Measurements from ENCODE around the gene INTS1.

The INTS1 gene

DNA sequence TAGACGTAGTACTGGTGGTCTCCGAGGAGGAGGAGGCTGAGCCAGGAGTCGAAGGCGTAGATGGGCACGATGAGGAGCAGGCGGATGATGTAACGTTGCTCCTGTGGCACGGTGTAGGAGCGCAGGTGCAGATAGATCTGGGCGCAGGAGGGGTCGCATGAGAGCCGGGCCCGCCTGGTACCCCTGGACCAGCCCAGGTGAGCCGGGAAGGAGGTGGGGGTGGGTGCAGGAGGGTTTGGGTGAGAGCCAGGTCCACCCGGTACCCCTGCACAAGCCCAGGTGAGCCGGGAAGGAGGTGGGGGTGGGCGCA lies 46.6 kb upstream of the INTS1 start:
- H4K20me1 ChIP-seq (ENCODE audit: insufficient read depth, low read length) = no peaks in the 10 kb centered on the region
- no peak overlapping the region for H3K9ac ChIP-seq (ENCODE audit: low read length)
- no peaks in the 10 kb centered on the region for H3K9me3 ChIP-seq (ENCODE audit: low read length)
- no peak overlapping the region for H3K27ac ChIP-seq (ENCODE audit: low read depth, low read length, poor library complexity, severe bottlenecking)
- H3K27me3 ChIP-seq (ENCODE audit: insufficient read depth, low read length) = peaks cover 8% of the 10 kb centered on the region; the same call in 1 of the 2 replicates
- TF ChIP-seq EZH2 (IDR thresholded peaks at IDR 0.05; ENCODE audit: borderline replicate concordance, low read length) = no peak
- TF ChIP-seq, protein P1, sequence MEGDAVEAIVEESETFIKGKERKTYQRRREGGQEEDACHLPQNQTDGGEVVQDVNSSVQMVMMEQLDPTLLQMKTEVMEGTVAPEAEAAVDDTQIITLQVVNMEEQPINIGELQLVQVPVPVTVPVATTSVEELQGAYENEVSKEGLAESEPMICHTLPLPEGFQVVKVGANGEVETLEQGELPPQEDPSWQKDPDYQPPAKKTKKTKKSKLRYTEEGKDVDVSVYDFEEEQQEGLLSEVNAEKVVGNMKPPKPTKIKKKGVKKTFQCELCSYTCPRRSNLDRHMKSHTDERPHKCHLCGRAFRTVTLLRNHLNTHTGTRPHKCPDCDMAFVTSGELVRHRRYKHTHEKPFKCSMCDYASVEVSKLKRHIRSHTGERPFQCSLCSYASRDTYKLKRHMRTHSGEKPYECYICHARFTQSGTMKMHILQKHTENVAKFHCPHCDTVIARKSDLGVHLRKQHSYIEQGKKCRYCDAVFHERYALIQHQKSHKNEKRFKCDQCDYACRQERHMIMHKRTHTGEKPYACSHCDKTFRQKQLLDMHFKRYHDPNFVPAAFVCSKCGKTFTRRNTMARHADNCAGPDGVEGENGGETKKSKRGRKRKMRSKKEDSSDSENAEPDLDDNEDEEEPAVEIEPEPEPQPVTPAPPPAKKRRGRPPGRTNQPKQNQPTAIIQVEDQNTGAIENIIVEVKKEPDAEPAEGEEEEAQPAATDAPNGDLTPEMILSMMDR (IDR thresholded peaks at IDR 0.05; ENCODE audit: low read length) = no peak
- H3K79me2 ChIP-seq (ENCODE audit: insufficient read depth, low read length) = no peaks in the 10 kb centered on the region
- no peak overlapping the region for H2AFZ ChIP-seq (ENCODE audit: low read length)
- H3K4me1 ChIP-seq (ENCODE audit: insufficient read depth, low read length, severe bottlenecking) = no peaks in the 10 kb centered on the region
- H3K4me2 ChIP-seq (ENCODE audit: low read length) = no peak overlapping the region
- H3K4me3 ChIP-seq (ENCODE audit: low read depth, low read length, poor library complexity, severe bottlenecking) = no peak overlapping the region
- H3K36me3 ChIP-seq (ENCODE audit: insufficient read depth, low read length) = no peaks in the 10 kb centered on the region
- H3K9me2 ChIP-seq (ENCODE audit: low read depth, low read length) = no peaks in the 10 kb centered on the region
- H3F3A ChIP-seq (ENCODE audit: insufficient read depth, low read length) = no peaks in the 10 kb centered on the region

DNA sequence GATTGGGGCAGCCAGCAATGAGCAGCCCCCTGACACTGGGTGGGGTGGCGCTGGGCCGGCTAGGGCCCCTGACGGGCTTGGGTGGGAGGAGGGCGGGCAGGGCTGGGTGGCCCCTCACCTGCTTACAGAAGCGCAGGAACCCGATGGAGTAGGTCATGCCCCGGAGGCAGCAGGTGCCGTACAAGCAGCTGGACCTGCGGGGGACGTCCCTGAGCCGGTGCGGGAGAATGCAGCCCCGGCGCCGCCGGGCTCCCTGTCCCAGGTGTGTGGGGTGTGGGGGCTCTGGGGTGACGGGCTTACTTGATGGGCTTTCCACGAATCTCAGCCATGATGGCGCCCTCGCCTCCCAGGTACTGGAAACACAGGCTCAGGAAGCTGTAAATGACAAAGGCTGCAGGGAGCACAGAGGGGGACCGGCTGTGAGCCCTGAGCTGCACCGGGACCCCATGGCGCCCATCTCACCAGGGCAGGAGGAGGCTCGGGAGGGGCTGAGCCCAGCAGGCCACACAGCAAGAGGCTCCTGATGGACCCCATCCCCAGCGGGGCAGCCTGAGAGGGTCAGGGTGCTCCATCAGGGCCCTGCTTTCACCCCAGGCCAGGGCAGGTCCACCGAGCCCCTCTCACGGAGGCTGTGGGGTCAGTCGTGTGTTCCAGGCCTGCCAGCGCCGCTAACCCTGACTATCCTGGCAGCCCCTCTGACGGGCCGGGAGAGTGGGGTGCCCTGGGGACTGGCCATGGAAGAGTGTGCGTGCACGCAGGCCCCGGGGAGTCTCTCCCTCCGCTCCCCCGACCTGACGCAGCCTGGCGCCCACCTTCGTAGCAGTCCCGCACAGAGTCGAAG lies 46.0 kb upstream of the INTS1 start:
- Histone ChIP-seq H3K36me3 (ENCODE audit: insufficient read depth, low read length) (no peaks in the 10 kb centered on the region), H2AFZ (ENCODE audit: low read length) (no peak overlapping the region), H4K20me1 (ENCODE audit: insufficient read depth, low read length) (no peaks in the 10 kb centered on the region), H3K27ac (ENCODE audit: low read depth, low read length, poor library complexity, severe bottlenecking) (no peak overlapping the region), H3K4me3 (ENCODE audit: low read depth, low read length, poor library complexity, severe bottlenecking) (no peak overlapping the region), H3K9me3 (ENCODE audit: low read length) (no peaks in the 10 kb centered on the region), H3K79me2 (ENCODE audit: insufficient read depth, low read length) (no peaks in the 10 kb centered on the region), H3K9me2 (ENCODE audit: low read depth, low read length) (no peaks in the 10 kb centered on the region), H3K4me2 (ENCODE audit: low read length) (no peak overlapping the region), H3F3A (ENCODE audit: insufficient read depth, low read length) (no peaks in the 10 kb centered on the region), H3K9ac (ENCODE audit: low read length) (no peak overlapping the region), H3K27me3 (ENCODE audit: insufficient read depth, low read length) (peaks cover 8% of the 10 kb centered on the region; the same call in 1 of the 2 replicates), H3K4me1 (ENCODE audit: insufficient read depth, low read length, severe bottlenecking) (no peaks in the 10 kb centered on the region)
- TF ChIP-seq, protein P1 (IDR thresholded peaks at IDR 0.05; ENCODE audit: low read length) = no peak
- TF ChIP-seq EZH2 (IDR thresholded peaks at IDR 0.05; ENCODE audit: borderline replicate concordance, low read length) = no peak

DNA sequence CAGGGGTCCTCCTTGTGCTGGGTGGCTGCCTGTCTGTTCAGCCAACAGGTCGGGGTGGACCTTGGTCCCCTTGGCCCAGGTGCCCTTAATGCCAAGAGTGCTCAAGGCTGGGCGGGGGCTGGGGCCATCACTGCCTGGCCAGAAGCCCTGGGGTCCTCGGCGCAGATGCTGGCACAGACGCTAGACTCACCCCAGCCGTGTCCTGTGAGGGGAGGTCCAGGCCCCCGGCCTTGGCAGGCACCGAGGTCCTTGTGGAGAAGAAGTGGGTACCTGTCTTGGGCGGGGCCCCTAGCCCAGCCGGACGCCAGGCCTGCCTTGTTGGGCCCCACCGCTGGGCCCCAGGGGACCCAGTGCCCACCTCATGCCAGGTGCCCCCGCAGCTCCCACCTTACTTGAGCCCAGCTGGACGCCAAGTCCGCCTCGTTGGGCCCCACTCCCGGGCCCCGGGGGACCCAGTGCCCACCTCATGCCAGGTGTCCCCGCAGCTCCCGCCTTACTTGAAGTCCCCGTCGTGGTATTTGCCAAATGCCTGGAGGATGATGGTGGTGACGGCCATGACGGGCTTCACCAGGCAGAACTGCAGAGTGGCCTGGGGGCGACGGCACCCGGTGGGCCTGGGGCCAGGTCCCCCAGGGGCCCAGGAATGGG lies 45.3 kb upstream of the INTS1 start:
- Histone ChIP-seq H3K36me3 (ENCODE audit: insufficient read depth, low read length) (0 out of 2 replicates have a peak, but pooled peaks cover under 1% of the 10 kb centered on the region), H4K20me1 (ENCODE audit: insufficient read depth, low read length) (no peaks in the 10 kb centered on the region), H3K9me2 (ENCODE audit: low read depth, low read length) (no peaks in the 10 kb centered on the region), H2AFZ (ENCODE audit: low read length) (no peak overlapping the region), H3K4me3 (ENCODE audit: low read depth, low read length, poor library complexity, severe bottlenecking) (no peak overlapping the region), H3F3A (ENCODE audit: insufficient read depth, low read length) (no peaks in the 10 kb centered on the region), H3K27ac (ENCODE audit: low read depth, low read length, poor library complexity, severe bottlenecking) (no peak overlapping the region), H3K79me2 (ENCODE audit: insufficient read depth, low read length) (no peaks in the 10 kb centered on the region), H3K9ac (ENCODE audit: low read length) (no peak overlapping the region), H3K4me2 (ENCODE audit: low read length) (no peak overlapping the region), H3K9me3 (ENCODE audit: low read length) (no peaks in the 10 kb centered on the region), H3K27me3 (ENCODE audit: insufficient read depth, low read length) (peaks cover 8% of the 10 kb centered on the region; the same call in 1 of the 2 replicates), H3K4me1 (ENCODE audit: insufficient read depth, low read length, severe bottlenecking) (no peaks in the 10 kb centered on the region)
- TF ChIP-seq EZH2 (IDR thresholded peaks at IDR 0.05; ENCODE audit: borderline replicate concordance, low read length) = no peak
- TF ChIP-seq, protein P1 (IDR thresholded peaks at IDR 0.05; ENCODE audit: low read length) = no peak

Measured in OCI-LY1 (cell line).